Measurements from ENCODE around the gene RARS2. TPM values are rescaled to one million over a fixed set of nuclear protein-coding genes. Genes with fewer than 3 reads are reported as not detected.
"Not testable (repeated sequence)": the region's sequence is repeated elsewhere in the genome, so short reads cannot be mapped to it uniquely, and the experiment has no call there.

RARS2 gene
- polyA plus RNA-seq, 12 donors: 37.1 to 61.4 (median 48.4) TPM; not detected in 1

GRCh38 chr6:87514831-87515230 is 75.0 kb downstream of the RARS2 start:
- DNase-seq: no peak

GRCh38 chr6:87504441-87504840 is 85.3 kb downstream of the RARS2 start:
- DNase-seq: no peak

- no peak for DNase-seq
Observed at GRCh38 chr6:87501809-87502572, 87.8 kb downstream of the RARS2 start.

DNA sequence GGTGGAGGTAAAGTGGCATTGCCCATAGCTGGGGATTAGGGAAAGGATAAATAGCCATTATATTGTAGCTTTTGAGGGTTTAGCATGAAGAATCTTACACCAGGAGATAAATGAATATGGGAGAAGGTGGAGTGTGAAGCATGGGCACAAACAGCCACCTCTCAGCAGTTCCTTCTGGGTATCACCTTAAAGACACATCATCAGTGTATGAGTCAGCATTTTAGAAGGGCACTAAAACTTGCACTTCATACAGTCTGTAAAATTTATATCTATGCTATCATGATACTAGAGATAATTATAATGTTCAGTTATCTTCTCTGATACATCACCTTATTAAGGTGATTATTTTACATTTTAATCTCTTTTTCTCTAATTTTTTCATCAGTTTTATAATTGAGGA is 91.7 kb downstream of the RARS2 start:
- no peak for DNase-seq

DNA sequence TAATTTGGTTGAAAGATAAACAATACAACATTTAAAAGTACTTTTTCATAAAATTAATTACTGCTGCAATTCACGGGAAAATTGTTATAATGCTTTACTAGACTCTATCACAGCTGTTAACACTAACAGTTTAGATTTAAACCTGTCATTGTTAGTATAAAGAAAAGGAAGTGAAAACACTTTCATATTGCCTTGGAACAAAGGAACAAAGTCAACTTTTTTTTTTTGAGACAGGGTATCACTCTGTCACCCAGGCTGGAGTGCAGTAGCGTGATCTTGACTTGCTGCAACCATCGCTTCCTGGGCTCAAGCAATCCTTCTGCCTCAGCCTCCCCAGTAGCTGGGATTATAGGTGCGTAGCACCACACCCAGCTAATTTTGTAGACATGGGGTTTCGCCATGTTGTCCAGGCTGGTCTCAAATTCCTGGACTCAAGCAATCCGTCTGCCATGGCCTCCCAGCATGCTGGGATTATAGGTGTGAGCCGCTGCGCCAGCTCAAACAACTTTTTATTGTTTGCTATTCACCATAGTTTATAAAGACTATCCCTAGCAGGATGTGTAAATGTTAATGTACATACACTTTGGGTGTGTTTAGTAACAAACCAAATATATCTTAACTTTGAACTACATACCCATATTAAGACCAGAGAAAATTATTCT is 94.9 kb downstream of the RARS2 start:
- no peak for DNase-seq

DNA sequence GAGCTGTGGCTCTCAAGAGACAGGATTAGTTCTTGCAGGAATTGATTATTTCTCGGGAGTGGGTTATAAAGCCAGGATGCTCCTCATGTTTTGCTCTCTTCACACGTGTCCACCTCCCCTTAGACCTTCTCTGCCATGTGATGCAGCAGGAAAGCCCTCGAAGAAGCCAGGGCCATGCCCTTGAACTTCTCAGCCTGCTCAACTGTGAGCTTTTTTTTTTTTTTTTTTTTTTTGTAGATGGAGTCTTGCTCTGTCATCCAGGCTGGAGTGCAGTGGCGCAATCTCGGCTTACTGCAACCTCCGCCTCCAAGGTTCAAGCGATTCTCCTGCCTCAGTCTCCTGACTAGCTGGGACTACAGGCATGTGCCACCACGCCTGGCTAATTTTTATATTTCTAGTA is 100.5 kb downstream of the RARS2 start:
- not testable (repeated sequence) for DNase-seq

- DNase-seq: no peak
Observed at GRCh38 chr6:87487555-87487954, 102.2 kb downstream of the RARS2 start.

DNA sequence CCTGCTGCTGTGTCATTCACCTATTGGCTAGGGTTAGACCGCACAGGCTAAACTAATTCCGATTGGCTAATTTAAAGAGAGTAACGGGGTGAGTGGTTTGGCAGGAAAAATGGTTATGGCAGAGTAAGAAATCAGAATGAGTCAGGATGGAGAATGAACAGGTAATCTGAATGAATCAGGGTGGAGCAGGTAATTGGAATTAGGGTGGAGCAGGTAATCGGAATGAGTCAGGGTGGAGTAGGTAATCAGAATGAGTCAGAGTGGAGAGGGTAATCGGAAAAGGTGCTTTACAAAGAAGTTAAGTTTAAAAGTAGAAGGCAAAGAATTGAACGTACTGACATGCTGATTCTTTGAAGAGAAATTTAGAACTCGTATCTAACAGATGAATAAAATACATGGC is 105.3 kb downstream of the RARS2 start:
- no peak for DNase-seq

DNA sequence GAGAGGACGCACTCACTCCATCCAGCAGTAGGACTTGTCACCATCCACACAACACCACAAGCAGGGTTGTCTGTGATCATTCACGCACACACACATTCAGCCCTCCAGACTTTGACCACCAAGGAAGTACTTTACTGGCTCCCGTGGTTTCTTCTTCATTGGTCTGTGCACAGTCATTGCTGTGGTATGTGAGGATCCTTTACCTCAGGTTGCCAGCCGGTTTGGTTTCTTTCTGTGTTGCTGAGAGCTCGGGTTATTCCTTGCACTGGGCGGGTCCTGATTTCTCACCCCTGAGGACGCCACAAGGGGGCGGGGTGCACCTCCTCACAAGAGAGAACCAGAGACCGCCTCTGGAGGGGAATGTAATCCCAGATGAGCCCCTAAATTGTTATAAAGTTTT is 105.9 kb downstream of the RARS2 start:
- DNase-seq: no peak

- no peak for DNase-seq
Observed at GRCh38 chr6:87482366-87482765, 107.4 kb downstream of the RARS2 start.

DNA sequence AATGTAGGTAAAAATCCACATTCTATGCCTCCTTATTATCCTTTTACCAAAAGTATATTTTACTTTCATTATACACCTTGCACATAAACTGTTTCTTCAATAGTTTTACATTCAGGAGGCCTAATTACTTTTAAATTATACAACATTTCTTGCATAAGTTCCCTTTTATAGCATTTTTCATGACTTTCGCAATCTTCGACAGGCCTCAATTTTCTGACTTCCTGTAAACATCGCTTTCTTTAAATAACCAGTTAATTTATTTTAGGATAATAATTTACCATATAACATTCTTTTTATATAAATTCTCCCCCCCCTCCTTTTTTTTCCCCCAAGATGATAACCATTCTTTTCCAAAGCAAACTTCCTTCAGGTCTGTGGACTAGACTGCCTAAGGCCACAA is 107.9 kb downstream of the RARS2 start:
- DNase-seq: no peak

DNA sequence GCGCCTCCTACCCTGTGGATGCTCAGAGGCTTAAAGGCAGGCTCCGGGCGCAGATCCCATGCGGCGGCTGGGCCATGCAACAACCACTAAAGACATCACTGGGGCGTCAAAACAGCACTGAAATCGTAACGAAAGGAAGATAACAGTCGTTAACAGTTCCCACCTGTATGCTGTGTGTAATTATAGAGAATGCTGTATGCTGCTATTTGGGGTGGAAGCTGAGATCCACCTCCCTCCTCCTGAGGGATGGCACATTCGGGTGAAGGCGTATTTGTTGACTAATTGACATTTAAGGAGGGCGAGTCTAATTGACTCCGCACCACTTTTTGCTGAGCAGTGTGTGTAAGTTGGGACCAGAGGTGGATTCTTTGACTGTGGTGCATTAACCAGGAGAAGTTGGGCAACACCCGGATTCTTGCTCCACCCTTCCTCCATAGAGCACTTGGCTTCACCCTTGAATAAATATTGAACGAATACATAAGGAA is 116.3 kb downstream of the RARS2 start:
- DNase-seq: no peak

DNA sequence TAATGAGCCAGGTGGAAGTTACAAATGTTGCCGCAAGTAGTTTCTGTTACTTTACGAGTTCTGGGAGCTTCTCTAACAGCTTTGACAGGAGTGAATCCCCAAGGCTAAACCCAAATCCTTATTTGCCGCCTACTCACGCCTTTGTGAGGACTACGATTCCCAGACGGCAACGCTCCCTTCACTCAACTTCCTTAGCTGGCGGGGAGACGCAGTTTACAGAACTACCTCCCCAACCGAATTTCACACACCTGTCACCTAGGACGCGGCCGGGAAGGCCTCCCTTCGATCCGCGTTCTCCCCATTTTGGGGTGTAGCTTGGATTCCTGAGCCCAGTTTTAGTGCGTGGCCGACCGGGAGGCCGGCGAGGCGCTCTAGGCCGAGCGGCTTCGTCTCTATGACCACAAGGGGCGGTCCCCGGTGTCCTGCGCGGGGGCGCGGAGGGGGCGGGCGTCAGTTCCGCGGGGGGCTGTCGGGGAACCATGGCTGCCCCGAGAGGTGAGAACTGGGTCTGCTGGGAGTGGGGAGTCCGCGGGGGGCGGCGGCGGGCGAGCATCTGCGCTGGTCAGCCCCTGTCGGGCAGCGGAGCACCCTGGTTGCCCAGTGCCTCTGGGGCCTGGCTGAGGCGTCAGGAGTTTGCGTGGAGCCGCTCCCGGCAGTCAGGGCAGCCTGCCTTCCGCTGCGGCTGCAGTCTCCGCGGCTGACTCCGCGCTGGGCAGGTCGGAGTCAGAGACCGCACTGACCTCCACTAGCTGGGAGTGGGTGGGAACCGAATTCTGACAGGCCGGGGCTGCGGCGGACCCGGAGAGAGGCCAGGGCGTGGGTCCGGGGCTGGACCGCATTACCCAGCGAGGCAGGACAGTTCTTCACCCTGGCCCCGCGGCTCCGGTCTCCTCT is 117.0 kb downstream of the RARS2 start, which contains the start of gene SLC35A1:
Gene SLC35A1, plus strand, starts transcription at position 450 of the 894 bp plus-strand sequence. Its CDS starts 30 bp downstream, at position 480.
- DNase-seq: peak; percentile 91

DNA sequence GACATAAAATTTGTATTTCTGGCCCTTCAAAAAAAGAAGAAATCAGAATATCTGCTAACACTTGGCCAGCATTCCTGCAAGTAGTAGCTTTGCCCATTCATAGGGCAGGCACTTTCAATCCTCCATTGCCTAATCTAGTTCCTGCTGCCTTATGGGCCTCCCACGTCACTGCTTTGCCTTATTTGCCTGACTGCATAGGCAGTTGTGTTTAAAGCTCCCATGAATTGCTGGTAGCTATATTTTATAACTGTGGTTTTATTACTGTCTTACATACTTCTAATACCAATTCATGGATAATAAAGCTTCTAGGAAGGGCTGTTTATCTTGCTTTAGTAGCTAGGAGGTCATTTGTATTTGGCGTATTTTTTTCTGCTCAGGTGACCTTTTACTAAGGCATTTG is 124.7 kb downstream of the RARS2 start:
- no peak for DNase-seq

Other genes starting within 250 kb of the RARS2 start
- 1 to 10 TPM in 8 of 12 donors, under 1 TPM in 2, not detected in 2; 0.75 to 5.8 (median 2.2) TPM for gene C6orf163, start 245.2 kb downstream of the RARS2 start, polyA plus RNA-seq (ENCODE audit: insufficient read length in 12 of 12)
- gene CFAP206, start 182.0 kb downstream of the RARS2 start, polyA plus RNA-seq (ENCODE audit: insufficient read length in 12 of 12): under 1 TPM in 8 of 12 donors, not detected in 4; 0.07 to 0.52 (median 0.18) TPM
- 10 to 100 TPM in 11 of 12 donors, not detected in 1; 15.4 to 29.0 (median 22.2) TPM for gene SLC35A1, start 117.0 kb downstream of the RARS2 start, polyA plus RNA-seq (ENCODE audit: insufficient read length in 12 of 12)
- gene ORC3, start 148 bp upstream of the RARS2 start, polyA plus RNA-seq (ENCODE audit: insufficient read length in 12 of 12): 10 to 100 TPM in 11 of 12 donors, not detected in 1; 20.4 to 31.6 (median 28.3) TPM
- gene AKIRIN2, start 112.2 kb upstream of the RARS2 start, polyA plus RNA-seq (ENCODE audit: insufficient read length in 12 of 12): 10 to 100 TPM in 11 of 12 donors, not detected in 1; 35.4 to 46.2 (median 41.0) TPM

All from muscle of arm (tissue), 12 donors.